Measurements from ENCODE around the gene KRT3. TPM values are rescaled to one million over a fixed set of nuclear protein-coding genes. Genes with fewer than 3 reads are reported as not detected.

The KRT3 gene
- total and polyA plus RNA-seq, 8 donors, result not detected

DNA sequence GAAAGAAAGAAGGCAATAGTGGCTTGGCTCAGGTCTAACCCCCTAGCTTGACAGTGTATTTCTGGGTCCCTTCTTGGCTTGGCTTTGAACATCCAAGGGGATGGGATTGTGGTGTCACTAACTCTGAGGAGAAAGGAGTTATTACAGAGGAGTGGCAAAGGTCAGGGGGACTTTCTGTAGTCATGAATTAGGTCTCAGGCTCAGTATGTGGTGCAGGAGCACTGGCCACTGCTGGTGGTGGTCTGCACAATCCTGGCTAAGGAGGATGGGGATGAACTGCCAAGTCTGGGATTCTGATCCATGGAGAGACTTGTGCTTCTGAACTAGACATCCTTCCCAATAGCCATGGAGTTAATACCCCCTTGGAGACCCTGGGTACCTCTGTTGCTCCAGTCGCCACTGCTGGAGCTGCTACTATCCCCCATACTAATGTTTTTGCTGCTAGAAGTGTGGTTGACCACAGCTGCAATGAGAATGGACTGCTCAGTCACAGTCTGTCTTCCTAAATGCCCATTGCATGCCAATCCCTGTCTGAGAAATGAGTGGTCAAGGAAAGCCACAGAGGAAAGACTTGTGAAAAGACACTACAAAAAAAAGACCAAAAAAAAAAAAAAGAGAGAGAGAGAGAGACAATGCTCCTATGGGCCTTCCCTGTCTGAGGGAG, 51.3 kb downstream of the KRT3 start:
- WGBS, 2 donors, result 54% methylated on average over 1 of the region's 1 CpG
- intact Hi-C loops (cut with DNase I), result no loop called here

GRCh38 chr12:52742822-52743457, 53.0 kb downstream of the KRT3 start:
- ATAC-seq (no peak), FAIRE-seq (no peak), DNase-seq (no peak)
- H3K27ac ChIP-seq, result no peak overlapping the region
- no peaks in the 10 kb centered on the region for H3K4me1 ChIP-seq
- H3K4me3 ChIP-seq, result no peak overlapping the region
- intact Hi-C loops (cut with DNase I), result no loop called here
- H3K36me3 ChIP-seq, result no peaks in the 10 kb centered on the region
- 63 to 86% methylated on average over 3 of the region's 3 CpGs for WGBS, 2 donors
- no peaks in the 10 kb centered on the region for H3K9me3 ChIP-seq
- TF ChIP-seq, protein P1, sequence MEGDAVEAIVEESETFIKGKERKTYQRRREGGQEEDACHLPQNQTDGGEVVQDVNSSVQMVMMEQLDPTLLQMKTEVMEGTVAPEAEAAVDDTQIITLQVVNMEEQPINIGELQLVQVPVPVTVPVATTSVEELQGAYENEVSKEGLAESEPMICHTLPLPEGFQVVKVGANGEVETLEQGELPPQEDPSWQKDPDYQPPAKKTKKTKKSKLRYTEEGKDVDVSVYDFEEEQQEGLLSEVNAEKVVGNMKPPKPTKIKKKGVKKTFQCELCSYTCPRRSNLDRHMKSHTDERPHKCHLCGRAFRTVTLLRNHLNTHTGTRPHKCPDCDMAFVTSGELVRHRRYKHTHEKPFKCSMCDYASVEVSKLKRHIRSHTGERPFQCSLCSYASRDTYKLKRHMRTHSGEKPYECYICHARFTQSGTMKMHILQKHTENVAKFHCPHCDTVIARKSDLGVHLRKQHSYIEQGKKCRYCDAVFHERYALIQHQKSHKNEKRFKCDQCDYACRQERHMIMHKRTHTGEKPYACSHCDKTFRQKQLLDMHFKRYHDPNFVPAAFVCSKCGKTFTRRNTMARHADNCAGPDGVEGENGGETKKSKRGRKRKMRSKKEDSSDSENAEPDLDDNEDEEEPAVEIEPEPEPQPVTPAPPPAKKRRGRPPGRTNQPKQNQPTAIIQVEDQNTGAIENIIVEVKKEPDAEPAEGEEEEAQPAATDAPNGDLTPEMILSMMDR (IDR thresholded peaks at IDR 0.05), result no peak
- no peaks in the 10 kb centered on the region for H3K27me3 ChIP-seq

More for the DNA sequence above, 51.3 kb downstream of the KRT3 start:
- no peak overlapping the region for H3K4me3 ChIP-seq
- no peak for DNase-seq
- H3K9me3 ChIP-seq, result no peaks in the 10 kb centered on the region
- no peaks in the 10 kb centered on the region for H3K27me3 ChIP-seq
- no peaks in the 10 kb centered on the region for H3K36me3 ChIP-seq
- no peak for ATAC-seq
- no peaks in the 10 kb centered on the region for H3K4me1 ChIP-seq
- TF ChIP-seq, protein P1 (IDR thresholded peaks at IDR 0.05), result no peak
- FAIRE-seq, result no peak
- no peak overlapping the region for H3K27ac ChIP-seq

DNA sequence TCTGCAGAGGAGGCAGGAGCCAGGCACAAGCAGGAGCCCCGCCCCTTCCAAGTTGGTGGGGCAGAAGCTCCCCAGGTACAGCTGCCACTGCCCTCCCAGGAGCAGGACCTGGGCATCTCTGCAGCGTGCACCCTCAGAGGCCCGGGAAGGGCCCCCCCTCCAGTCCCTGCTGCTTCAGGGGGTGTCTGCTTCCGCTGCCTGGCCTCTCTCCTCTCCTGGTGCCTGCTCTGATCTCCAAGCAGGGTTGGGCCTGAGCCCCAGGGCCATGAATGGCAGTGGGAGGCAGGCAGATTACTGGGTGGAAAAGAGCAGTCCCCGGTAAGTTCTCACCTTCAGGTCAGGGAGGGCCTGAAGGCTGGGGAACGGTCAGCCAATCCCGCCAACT, 53.7 kb downstream of the KRT3 start:
- 63 to 75% methylated on average over 7 of the region's 7 CpGs for WGBS, 2 donors
- intact Hi-C loops (cut with DNase I), result no loop called here
- H3K4me1 ChIP-seq, result no peaks in the 10 kb centered on the region
- no peak overlapping the region for H3K27ac ChIP-seq
- FAIRE-seq, result no peak
- ATAC-seq, result no peak
- H3K36me3 ChIP-seq, result no peaks in the 10 kb centered on the region
- TF ChIP-seq, protein P1 (IDR thresholded peaks at IDR 0.05), result no peak
- no peak for DNase-seq
- no peak overlapping the region for H3K4me3 ChIP-seq
- H3K9me3 ChIP-seq, result no peaks in the 10 kb centered on the region
- H3K27me3 ChIP-seq, result no peaks in the 10 kb centered on the region

GRCh38 chr12:52741375-52742195, 54.3 kb downstream of the KRT3 start:
- Histone ChIP-seq H3K4me1 (no peaks in the 10 kb centered on the region), H3K27me3 (no peaks in the 10 kb centered on the region), H3K27ac (no peak overlapping the region), H3K4me3 (no peak overlapping the region), H3K9me3 (no peaks in the 10 kb centered on the region), H3K36me3 (no peaks in the 10 kb centered on the region)
- FAIRE-seq, result no peak
- TF ChIP-seq, protein P1 (IDR thresholded peaks at IDR 0.05), result no peak
- intact Hi-C loops (cut with DNase I), result no loop called here
- DNase-seq, result peak; percentile 55 to 87 (median 68)
- WGBS, 2 donors, result 14 to 16% methylated on average over 16 of the region's 16 CpGs
- peak in 3 of 4 donors; percentile 72 to 93 (median 91) for ATAC-seq

Data from pancreas (tissue), 10 donors.